GM12873 (cell line): ENCODE results near the gene FRMD4A.

Experiments
- CTCF ChIP-seq: IDR thresholded peaks from 2 replicates; pipeline ENCODE4 v1.5.1; 2012; ENCODE audit warnings: low read depth, mild to moderate bottlenecking, moderate library complexity, low read length, control low read depth; ENCODE audit not compliant: insufficient read depth; ENCODE audit errors: missing control alignments

The FRMD4A gene

GRCh38 chr10:14048930-14049613, 281.7 kb downstream of the FRMD4A start:
- no peak for TF ChIP-seq CTCF

GRCh38 chr10:14047431-14047830, 283.3 kb downstream of the FRMD4A start:
- no peak for TF ChIP-seq CTCF

GRCh38 chr10:14040787-14041631, 289.7 kb downstream of the FRMD4A start:
- TF ChIP-seq CTCF, result no peak

GRCh38 chr10:14039968-14040668, 290.6 kb downstream of the FRMD4A start:
- TF ChIP-seq CTCF, result no peak

- no peak for TF ChIP-seq CTCF
Measured at GRCh38 chr10:14036233-14036632, 294.5 kb downstream of the FRMD4A start.

- TF ChIP-seq CTCF, result no peak
Measured at GRCh38 chr10:14035506-14035905, 295.2 kb downstream of the FRMD4A start.
